Posterior cingulate gyrus (tissue), 11 donors: ENCODE measurements around the gene RBM20.
"Not testable (repeated sequence)": the region's sequence is repeated elsewhere in the genome, so short reads cannot be mapped to it uniquely, and the experiment has no call there.

Experiments
- DNase-seq, 10 donors: peaks; one replicate each; pipeline versions ENCODE4 v3.0.0 to v3.0.0-alpha.2; 2020 to 2021; ENCODE audit warnings: mixed read lengths in 3 of 10
- intact Hi-C: fragments of 100-400 bp; cut with DNase I; formaldehyde crosslinking; loops from one replicate; pipeline ENCODE4 v1.15.1; 2023

Gene RBM20

GRCh38 chr10:110753462-110753861, 109.3 kb downstream of the RBM20 start:
- intact Hi-C loops, result no loop called here
- DNase-seq, result no peak

GRCh38 chr10:110754375-110755105, 110.4 kb downstream of the RBM20 start:
- DNase-seq, result no peak
- intact Hi-C loops, result no loop called here

GRCh38 chr10:110755781-110756180, 111.6 kb downstream of the RBM20 start:
- intact Hi-C loops, result no loop called here
- DNase-seq, result no peak

- no peak for DNase-seq
- intact Hi-C loops, result no loop called here
Measured at GRCh38 chr10:110756876-110757275, 112.7 kb downstream of the RBM20 start.

- intact Hi-C loops, result no loop called here
- DNase-seq, result no peak
Measured at GRCh38 chr10:110757586-110757985, 113.5 kb downstream of the RBM20 start.

GRCh38 chr10:110758128-110758765, 114.1 kb downstream of the RBM20 start:
- no peak for DNase-seq
- intact Hi-C loops, result no loop called here

- DNase-seq, result no peak
- intact Hi-C loops, result no loop called here
Measured at GRCh38 chr10:110758898-110759297, 114.8 kb downstream of the RBM20 start.

GRCh38 chr10:110759523-110759922, 115.4 kb downstream of the RBM20 start:
- no peak for DNase-seq
- intact Hi-C loops, result no loop called here

- intact Hi-C loops, result no loop called here
Measured at GRCh38 chr10:110762109-110762848, 118.1 kb downstream of the RBM20 start.

GRCh38 chr10:110762849-110763211, 118.7 kb downstream of the RBM20 start:
- DNase-seq, result no peak
- intact Hi-C loops, result no loop called here

More at GRCh38 chr10:110762109-110762848, 118.1 kb downstream of the RBM20 start:
- no peak for DNase-seq

- DNase-seq, result no peak
- intact Hi-C loops, result no loop called here
Measured at GRCh38 chr10:110764378-110764777, 120.2 kb downstream of the RBM20 start.

GRCh38 chr10:110764793-110765512, 120.8 kb downstream of the RBM20 start:
- intact Hi-C loops, result no loop called here
- DNase-seq, result no peak

GRCh38 chr10:110765513-110766319, 121.6 kb downstream of the RBM20 start:
- intact Hi-C loops, result no loop called here
- no peak for DNase-seq

- intact Hi-C loops, DNase-seq: not testable (repeated sequence)
Measured at GRCh38 chr10:110767601-110768000, 123.5 kb downstream of the RBM20 start.

- intact Hi-C loops, result no loop called here
- DNase-seq, result no peak
Measured at GRCh38 chr10:110770243-110770642, 126.1 kb downstream of the RBM20 start.

- DNase-seq, result no peak
- intact Hi-C loops, result no loop called here
Measured at GRCh38 chr10:110771486-110771885, 127.3 kb downstream of the RBM20 start.

GRCh38 chr10:110771991-110772390, 127.9 kb downstream of the RBM20 start:
- intact Hi-C loops, result no loop called here
- no peak for DNase-seq

GRCh38 chr10:110772454-110773025, 128.4 kb downstream of the RBM20 start:
- intact Hi-C loops, result no loop called here
- DNase-seq, result no peak

- intact Hi-C loops, result no loop called here
- DNase-seq, result no peak
Measured at GRCh38 chr10:110773693-110774068, 129.5 kb downstream of the RBM20 start.
